ENCODE data around the gene GPR55.

The GPR55 gene

GRCh38 chr2:230906471-230907230 is 18.4 kb downstream of the GPR55 start:
- Histone ChIP-seq H3K4me3 (replicated peaks; ENCODE audit: insufficient read depth, low read length) (no peak overlapping the region), H3K27me3 (ENCODE audit: insufficient read depth, poor library complexity, severe bottlenecking) (no peaks in the 10 kb centered on the region), H3K27ac (replicated peaks) (no peak overlapping the region)
- no peak for DNase-seq (ENCODE audit: low read depth in 1 of 2, low spot score in 1 of 2)
- TF ChIP-seq, protein P1, sequence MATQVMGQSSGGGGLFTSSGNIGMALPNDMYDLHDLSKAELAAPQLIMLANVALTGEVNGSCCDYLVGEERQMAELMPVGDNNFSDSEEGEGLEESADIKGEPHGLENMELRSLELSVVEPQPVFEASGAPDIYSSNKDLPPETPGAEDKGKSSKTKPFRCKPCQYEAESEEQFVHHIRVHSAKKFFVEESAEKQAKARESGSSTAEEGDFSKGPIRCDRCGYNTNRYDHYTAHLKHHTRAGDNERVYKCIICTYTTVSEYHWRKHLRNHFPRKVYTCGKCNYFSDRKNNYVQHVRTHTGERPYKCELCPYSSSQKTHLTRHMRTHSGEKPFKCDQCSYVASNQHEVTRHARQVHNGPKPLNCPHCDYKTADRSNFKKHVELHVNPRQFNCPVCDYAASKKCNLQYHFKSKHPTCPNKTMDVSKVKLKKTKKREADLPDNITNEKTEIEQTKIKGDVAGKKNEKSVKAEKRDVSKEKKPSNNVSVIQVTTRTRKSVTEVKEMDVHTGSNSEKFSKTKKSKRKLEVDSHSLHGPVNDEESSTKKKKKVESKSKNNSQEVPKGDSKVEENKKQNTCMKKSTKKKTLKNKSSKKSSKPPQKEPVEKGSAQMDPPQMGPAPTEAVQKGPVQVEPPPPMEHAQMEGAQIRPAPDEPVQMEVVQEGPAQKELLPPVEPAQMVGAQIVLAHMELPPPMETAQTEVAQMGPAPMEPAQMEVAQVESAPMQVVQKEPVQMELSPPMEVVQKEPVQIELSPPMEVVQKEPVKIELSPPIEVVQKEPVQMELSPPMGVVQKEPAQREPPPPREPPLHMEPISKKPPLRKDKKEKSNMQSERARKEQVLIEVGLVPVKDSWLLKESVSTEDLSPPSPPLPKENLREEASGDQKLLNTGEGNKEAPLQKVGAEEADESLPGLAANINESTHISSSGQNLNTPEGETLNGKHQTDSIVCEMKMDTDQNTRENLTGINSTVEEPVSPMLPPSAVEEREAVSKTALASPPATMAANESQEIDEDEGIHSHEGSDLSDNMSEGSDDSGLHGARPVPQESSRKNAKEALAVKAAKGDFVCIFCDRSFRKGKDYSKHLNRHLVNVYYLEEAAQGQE (IDR thresholded peaks at IDR 0.05; ENCODE audit: insufficient replicate concordance, low read depth), result no peak
- no peak for TF ChIP-seq CTCF (IDR thresholded peaks at IDR 0.05; ENCODE audit: insufficient read depth, low read length)
- no peak for TF ChIP-seq GABPA (IDR thresholded peaks at IDR 0.05; ENCODE audit: low read depth)
- TF ChIP-seq POLR2AphosphoS5 (IDR thresholded peaks at IDR 0.05; ENCODE audit: low read depth), result no peak
- TF ChIP-seq SPI1 (IDR thresholded peaks at IDR 0.05; ENCODE audit: borderline replicate concordance, low read depth), result no peak

DNA sequence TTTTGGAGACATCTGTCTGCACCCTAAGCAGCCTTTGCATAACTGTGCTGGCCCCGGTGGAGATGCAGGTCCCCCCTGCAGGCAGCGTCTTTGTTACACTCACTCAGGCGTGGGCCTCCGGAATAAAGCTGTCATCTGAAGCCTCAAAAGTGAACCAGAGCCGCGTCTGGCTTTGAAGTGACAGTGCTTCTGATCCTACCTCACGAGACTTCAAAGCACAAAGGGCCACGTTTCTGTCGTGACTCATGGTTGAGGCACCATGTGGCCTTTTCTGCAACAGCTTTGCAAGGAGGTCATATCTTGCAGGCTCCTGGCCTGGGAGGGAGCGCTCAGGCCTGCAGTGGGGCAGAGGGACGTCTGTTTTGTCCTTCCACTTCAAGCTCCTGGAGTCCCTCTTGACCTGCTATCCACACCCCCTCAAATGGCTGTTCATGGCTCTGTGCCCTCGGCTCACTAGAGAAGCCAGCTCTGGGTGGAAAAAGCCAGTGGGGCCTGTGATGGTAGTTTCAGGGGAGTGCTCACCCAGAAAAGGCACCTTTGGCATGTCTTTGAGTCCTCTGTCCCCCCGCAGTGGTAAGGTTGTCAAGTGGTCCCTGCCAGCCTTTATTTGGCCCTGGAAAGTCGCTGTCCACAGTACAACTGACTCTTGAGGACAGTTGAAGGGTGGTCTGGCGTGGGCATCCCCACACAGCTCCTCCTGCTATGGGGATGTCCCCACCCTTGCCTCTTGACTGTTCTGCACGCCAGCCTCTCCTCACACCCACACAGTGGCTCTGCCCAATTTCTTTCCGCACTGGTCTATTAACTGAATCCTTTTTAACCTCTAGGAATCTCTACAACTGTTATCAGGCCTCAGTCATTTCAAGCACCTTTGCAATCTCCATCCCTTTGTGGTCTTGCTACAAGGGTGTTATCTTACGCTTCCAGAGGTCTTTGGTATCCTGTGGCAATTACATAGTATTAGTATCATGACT is 19.3 kb downstream of the GPR55 start:
- TF ChIP-seq SPI1 (IDR thresholded peaks at IDR 0.05; ENCODE audit: borderline replicate concordance, low read depth) (no peak), CTCF (IDR thresholded peaks at IDR 0.05; ENCODE audit: insufficient read depth, low read length) (no peak), POLR2AphosphoS5 (IDR thresholded peaks at IDR 0.05; ENCODE audit: low read depth) (no peak), GABPA (IDR thresholded peaks at IDR 0.05; ENCODE audit: low read depth) (no peak)
- TF ChIP-seq, protein P1 (IDR thresholded peaks at IDR 0.05; ENCODE audit: insufficient replicate concordance, low read depth), result no peak
- Histone ChIP-seq H3K27ac (replicated peaks) (no peak overlapping the region), H3K27me3 (ENCODE audit: insufficient read depth, poor library complexity, severe bottlenecking) (no peaks in the 10 kb centered on the region), H3K4me3 (replicated peaks; ENCODE audit: insufficient read depth, low read length) (no peak overlapping the region)
- no peak for DNase-seq (ENCODE audit: low read depth in 1 of 2, low spot score in 1 of 2)

DNA sequence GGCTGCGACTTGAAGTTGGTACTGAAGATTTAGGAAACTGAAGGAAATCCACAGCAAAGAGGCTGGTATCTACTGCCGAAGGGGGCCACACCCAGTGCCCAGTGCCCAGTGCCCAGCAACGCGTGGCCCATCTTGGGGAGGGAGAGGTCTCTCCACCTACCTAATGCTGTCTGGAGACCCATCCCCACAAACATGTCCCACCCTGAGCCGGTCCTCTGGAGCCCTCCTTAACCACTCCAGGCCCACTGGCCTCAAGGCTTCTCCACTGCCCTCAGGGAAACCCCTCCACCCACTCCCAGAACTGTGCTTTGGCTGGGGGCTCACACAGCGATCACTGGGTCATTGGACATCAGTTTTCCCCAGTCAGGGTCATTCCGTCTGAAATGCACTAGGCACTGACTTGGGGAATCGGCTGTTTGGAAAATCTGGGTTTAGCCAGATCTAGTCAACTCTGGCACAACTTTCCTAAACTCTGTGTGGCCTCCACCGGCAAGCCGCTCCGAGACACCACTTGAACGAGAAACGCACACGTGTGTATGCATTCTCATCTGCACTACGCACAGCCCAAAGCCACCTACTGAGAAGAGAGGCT is 20.1 kb downstream of the GPR55 start:
- Histone ChIP-seq H3K27ac (replicated peaks) (no peak overlapping the region), H3K27me3 (ENCODE audit: insufficient read depth, poor library complexity, severe bottlenecking) (no peaks in the 10 kb centered on the region), H3K4me3 (replicated peaks; ENCODE audit: insufficient read depth, low read length) (no peak overlapping the region)
- no peak for TF ChIP-seq CTCF (IDR thresholded peaks at IDR 0.05; ENCODE audit: insufficient read depth, low read length)
- DNase-seq (ENCODE audit: low read depth in 1 of 2, low spot score in 1 of 2), result no peak

Data from HL-60 (cell line).